Right lobe of liver (tissue), 6 donors: Measurements from ENCODE around the gene DRD4. TPM values are rescaled to one million over a fixed set of nuclear protein-coding genes. Genes with fewer than 3 reads are reported as not detected.

Experiments used
- ATAC-seq, 4 donors: fragments of 200-7000 bp; cut with Tn5 transposase; one replicate each; pipeline ENCODE4 v1.9.1; 2020; ENCODE audit warnings: mild to moderate bottlenecking in 4 of 4, moderate library complexity in 4 of 4
- DNase-seq, 3 donors: peaks; one replicate each; pipeline ENCODE4 v3.0.0-alpha.2; 2020
- H3K27ac ChIP-seq, 3 donors: fragments of 200-600 bp; one replicate each; pipeline ENCODE4 v1.8.0; 2022
- H3K27me3 ChIP-seq, 2 donors: fragments of 200-600 bp; one replicate each; pipeline ENCODE4 v1.8.0; 2022
- H3K36me3 ChIP-seq, 4 donors: fragments of 200-600 bp; sonication (generic) in 1 of 4; one replicate each; pipeline versions ENCODE4 v1.5.1 to v1.8.0; 2017 to 2022; ENCODE audit warnings: control low read depth in 1 of 4
- H3K4me1 ChIP-seq, 4 donors: fragments of 200-600 bp; sonication (generic) in 1 of 4; one replicate each; pipeline versions ENCODE4 v1.5.1 to v1.8.0; 2017 to 2022; ENCODE audit warnings: control low read depth in 1 of 4
- H3K4me3 ChIP-seq, 3 donors: fragments of 200-600 bp; one replicate each; pipeline ENCODE4 v1.8.0; 2022
- H3K9me3 ChIP-seq, 4 donors: fragments of 200-600 bp; sonication (generic) in 1 of 4; one replicate each; pipeline versions ENCODE4 v1.5.1 to v1.8.0; 2017 to 2022; ENCODE audit warnings: control low read depth in 1 of 4
- CTCF ChIP-seq, 4 donors: fragments of 200-600 bp in 3 of 4; fragments of 450-650 bp in 1 of 4; IDR thresholded peaks; one replicate each; pipeline versions ENCODE4 v1.5.1 to v1.8.0; 2016 to 2022; ENCODE audit warnings: antibody characterized with exemption in 4 of 4, mild to moderate bottlenecking in 2 of 4
- POLR2A ChIP-seq: fragments of 450-650 bp; IDR thresholded peaks from one replicate; pipeline ENCODE4 v1.6.1; 2017; ENCODE audit warnings: antibody characterized with exemption, mild to moderate bottlenecking
- WGBS: methylation state at CpG from one replicate; pipeline ENCODE4 v1.1.6; 2018; ENCODE audit warnings: low coverage, low lambda C conversion rate; ENCODE audit not compliant: insufficient coverage; ENCODE audit errors: missing lambda C conversion rate; 5-methylcytosine and 5-hydroxymethylcytosine counted together
- intact Hi-C, 2 donors: fragments of 100-400 bp; cut with DNase I; formaldehyde crosslinking; loops; one replicate each; pipeline versions ENCODE4 v1.11.2 to v1.14.1; 2022
- total RNA-seq, 6 experiments: library from RNA; depleted of rRNA in 2 of 6; stranded (reverse); fragments of >200 nt in 2 of 6; fragmentation: NEBNext Ultra II Directional in 3 of 6; extraction: Animal tissue kit (Norgen Biotek cat#: 25700) in 3 of 6; gene quantifications; one replicate each; pipeline versions ENCODE4 v1.1.0 to v1.2.4, GENCODE V29; 2016 to 2023
- donor health status: DM: no; HTN: yes; CAD: no.
- donor health status: DM: no; HTN: no; CAD: no.
- donor health status: DM: no; HTN: no; CAD: no.
- donor health status: DM: no; HTN: yes; CAD: no.
- donor health status: DM: no; HTN: yes; CAD: no.

The DRD4 gene
- total RNA-seq, 6 experiments from 2014 or later, result 0.31 to 0.90 (median 0.41) TPM; not detected in 2

DNA sequence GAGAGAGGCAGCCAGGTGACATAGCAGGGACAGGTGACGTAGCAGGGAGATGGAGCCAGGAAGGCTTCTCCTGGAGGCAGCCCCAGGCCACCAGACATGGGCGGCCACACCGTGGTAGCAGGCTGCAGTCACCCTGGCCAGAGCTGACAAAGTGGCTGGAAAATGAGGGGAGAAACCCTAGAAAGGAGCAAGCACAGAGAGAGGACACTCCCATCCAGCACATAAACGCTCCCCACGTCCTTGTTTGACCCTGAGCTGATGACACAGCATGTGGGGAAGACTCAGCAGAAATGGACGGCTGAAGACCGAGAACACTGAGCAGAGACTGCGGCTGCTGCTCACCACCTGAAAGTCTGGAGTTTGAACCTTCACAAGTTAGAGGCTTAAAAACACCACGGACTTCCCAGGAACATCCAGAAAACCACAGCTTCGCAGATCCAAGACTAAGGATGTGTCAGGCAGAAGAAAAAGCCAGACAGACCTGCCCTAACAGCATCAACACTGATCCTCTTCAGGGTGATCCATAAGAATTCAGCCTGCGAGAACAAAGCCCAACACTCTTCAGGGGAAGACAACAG, 28.7 kb downstream of the DRD4 start:
- TF ChIP-seq CTCF (IDR thresholded peaks at IDR 0.05), result no peak
- no peak for TF ChIP-seq POLR2A
- DNase-seq (no peak), ATAC-seq (peak in 2 of 4 donors; percentile 26 to 47)
- WGBS, result 41% methylated on average over 5 of the region's 11 CpGs
- Histone ChIP-seq H3K27ac (peak overlapping the region in 1 of 3 donors; percentile 29), H3K36me3 (peaks cover 0 to 3% (median 0%) of the 10 kb centered on the region in 4 donors), H3K27me3 (no peaks in the 10 kb centered on the region), H3K4me1 (peaks cover 0 to 28% (median 0%) of the 10 kb centered on the region in 4 donors), H3K9me3 (no peaks in the 10 kb centered on the region), H3K4me3 (no peak overlapping the region)
- intact Hi-C loops, result loop anchor here (10.0 kb wide), 1 partner anchor 59 kb away; no protein-coding TSS in a partner anchor

DNA sequence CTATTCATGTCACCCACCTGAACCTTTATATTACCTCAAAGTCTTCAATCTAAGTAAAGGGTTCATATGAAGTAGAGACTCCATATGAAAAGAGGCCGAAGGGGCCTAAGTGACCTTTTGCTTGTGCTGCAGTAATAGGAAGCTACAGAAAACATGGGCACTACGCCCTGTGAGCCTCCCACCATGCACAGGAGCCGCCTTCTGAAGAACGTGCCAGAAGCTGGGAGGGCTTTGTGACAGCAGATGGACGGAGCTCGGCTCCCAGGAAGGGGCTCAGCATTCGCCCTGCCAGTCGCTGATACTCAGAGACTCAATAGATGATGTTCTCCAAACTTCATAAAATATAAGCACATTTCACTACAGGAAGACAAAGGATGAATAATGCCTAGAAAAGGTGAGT, 36.8 kb downstream of the DRD4 start:
- H3K27ac ChIP-seq, result no peak overlapping the region
- DNase-seq, result no peak
- H3K36me3 ChIP-seq, result peaks cover 0 to 34% (median 12%) of the 10 kb centered on the region in 4 donors
- intact Hi-C loops, result no loop called here
- TF ChIP-seq CTCF (IDR thresholded peaks at IDR 0.05) (no peak), POLR2A (no peak)
- no peak for ATAC-seq
- H3K27me3 ChIP-seq, result no peaks in the 10 kb centered on the region
- no peak overlapping the region for H3K4me3 ChIP-seq
- 89% methylated on average over 6 of the region's 8 CpGs for WGBS
- H3K4me1 ChIP-seq, result peaks cover 0 to 3% (median 0%) of the 10 kb centered on the region in 4 donors
- no peaks in the 10 kb centered on the region for H3K9me3 ChIP-seq

GRCh38 chr11:674406-674805, 37.3 kb downstream of the DRD4 start:
- Histone ChIP-seq H3K27ac (no peak overlapping the region), H3K4me3 (no peak overlapping the region), H3K9me3 (no peaks in the 10 kb centered on the region), H3K36me3 (peaks cover 0 to 34% (median 12%) of the 10 kb centered on the region in 4 donors), H3K4me1 (peaks cover 0 to 4% (median 0%) of the 10 kb centered on the region in 4 donors), H3K27me3 (no peaks in the 10 kb centered on the region)
- ATAC-seq (no peak), DNase-seq (no peak)
- TF ChIP-seq CTCF (IDR thresholded peaks at IDR 0.05), result no peak
- no peak for TF ChIP-seq POLR2A
- 50% methylated on average over 2 of the region's 17 CpGs for WGBS
- intact Hi-C loops, result no loop called here

GRCh38 chr11:678297-678696, 41.2 kb downstream of the DRD4 start:
- Histone ChIP-seq H3K27me3 (no peaks in the 10 kb centered on the region), H3K36me3 (peaks cover 0 to 16% (median 11%) of the 10 kb centered on the region in 4 donors), H3K4me3 (no peak overlapping the region), H3K4me1 (peaks cover 0 to 18% (median 0%) of the 10 kb centered on the region in 4 donors), H3K27ac (no peak overlapping the region), H3K9me3 (no peaks in the 10 kb centered on the region)
- no peak for TF ChIP-seq POLR2A
- no peak for TF ChIP-seq CTCF (IDR thresholded peaks at IDR 0.05)
- ATAC-seq, result no peak
- intact Hi-C loops, result no loop called here
- no peak for DNase-seq
- WGBS, result 100% methylated on average over 1 of the region's 3 CpGs
